Endothelial cell of umbilical vein (primary cell): Measurements from ENCODE around the gene NTN5. TPM values are rescaled to one million over a fixed set of nuclear protein-coding genes. Genes with fewer than 3 reads are reported as not detected.

Experiments used
- BruUV-seq: library from RNA; stranded (reverse); fragments of 400-500 nt; replicated peaks from 2 replicates; lab custom pipeline; 2021; lab: Mats Ljungman, UMichigan
- CTCF ChIA-PET: fragments of 300-600, 350-600 bp; sonication (Branson Sonifier 250); formaldehyde crosslinking; loops from one replicate; lab custom pipeline; 2021; ENCODE audit warnings: antibody characterized with exemption, inconsistent platforms; lab: Charles Lee
- POLR2A ChIA-PET: fragments of 300-600, 350-600 bp; sonication (Branson Sonifier 250); formaldehyde crosslinking; loops from one replicate; lab custom pipeline; 2021; ENCODE audit warnings: antibody characterized with exemption, inconsistent platforms; lab: Charles Lee
- DNase-seq: peaks from one replicate; pipeline ENCODE4 v3.0.0-alpha.2; 2011; ENCODE audit warnings: low read depth, low spot score
- FAIRE-seq: peaks from 2 replicates; lab custom pipeline; 2011; peaks lifted over from hg19 to GRCh38; lab: Jason Lieb, UNC
- H2AFZ ChIP-seq: 2 replicates; pipeline ENCODE4 v1.6.0; 2012; ENCODE audit warnings: low read depth, low read length, control low read depth, inconsistent platforms
- H3K27ac ChIP-seq: 2 replicates; pipeline ENCODE4 v1.5.1; 2011; ENCODE audit warnings: low read depth, mild to moderate bottlenecking, control low read depth, low read length, moderate library complexity; ENCODE audit not compliant: insufficient read depth
- H3K27me3 ChIP-seq, 2 experiments: 2 replicates each; pipeline versions ENCODE4 v1.6.0 to v1.6.1; 2011; ENCODE audit warnings: low read length in 2 of 2, mixed read lengths in 1 of 2; ENCODE audit not compliant: control insufficient read depth in 2 of 2, insufficient read depth in 2 of 2
- H3K36me3 ChIP-seq, 2 experiments: 2 replicates in 1 of 2; 3 replicates in 1 of 2; pipeline ENCODE4 v1.5.1; 2011; ENCODE audit warnings: low read length in 2 of 2, mild to moderate bottlenecking in 1 of 2, moderate library complexity in 1 of 2; ENCODE audit not compliant: control insufficient read depth in 2 of 2, insufficient read depth in 2 of 2; ENCODE audit errors: extremely low read depth in 1 of 2
- H3K4me1 ChIP-seq: 3 replicates; pipeline ENCODE4 v1.5.1; 2011; ENCODE audit warnings: mild to moderate bottlenecking, low read length; ENCODE audit not compliant: control insufficient read depth, insufficient read depth; ENCODE audit errors: extremely low read depth
- H3K4me2 ChIP-seq: 2 replicates; pipeline ENCODE4 v1.6.1; 2011; ENCODE audit warnings: low read length, control low read depth, mixed read lengths; ENCODE audit not compliant: insufficient read depth
- H3K4me3 ChIP-seq, 3 experiments: fragments of 200-600 bp in 1 of 3; sonication (generic), shearing (Covaris generic) in 1 of 3; replicated peaks in 1 of 3; 2 replicates each; pipeline ENCODE4 v1.5.1; 2011 to 2016; ENCODE audit warnings: control low read depth in 3 of 3, low read length in 3 of 3, mild to moderate bottlenecking in 2 of 3, inconsistent platforms in 1 of 3, low read depth in 1 of 3, moderate library complexity in 1 of 3; ENCODE audit not compliant: insufficient read depth in 1 of 3
- H3K79me2 ChIP-seq: 2 replicates; pipeline ENCODE4 v1.6.0; 2012; ENCODE audit warnings: low read length, inconsistent platforms; ENCODE audit not compliant: control insufficient read depth, insufficient read depth
- H3K9ac ChIP-seq: replicated peaks from 2 replicates; pipeline ENCODE3; 2011; ENCODE audit warnings: low read length, control low read depth; ENCODE audit not compliant: insufficient read depth; ENCODE audit errors: extremely low read depth
- H3K9me1 ChIP-seq: replicated peaks from 3 replicates; pipeline ENCODE4 v1.6.0; 2011; ENCODE audit warnings: mild to moderate bottlenecking, low read length; ENCODE audit not compliant: control insufficient read depth, insufficient read depth; ENCODE audit errors: extremely low read depth
- H3K9me3 ChIP-seq: replicated peaks from 2 replicates; pipeline ENCODE4 v1.5.1; 2012; ENCODE audit warnings: low read length, inconsistent platforms; ENCODE audit not compliant: control insufficient read depth, insufficient read depth
- H4K20me1 ChIP-seq: replicated peaks from 2 replicates; pipeline ENCODE3; 2011; ENCODE audit warnings: mild to moderate bottlenecking, low read length; ENCODE audit not compliant: control insufficient read depth, insufficient read depth; ENCODE audit errors: extremely low read depth
- EZH2 ChIP-seq: IDR thresholded peaks from 2 replicates; pipeline ENCODE4 v1.6.1; 2012; ENCODE audit warnings: borderline replicate concordance, low read depth, mild to moderate bottlenecking, moderate library complexity, low read length, inconsistent platforms; ENCODE audit not compliant: severe bottlenecking
- FOS ChIP-seq: IDR thresholded peaks from 2 replicates; pipeline ENCODE4 v1.6.1; 2011; ENCODE audit warnings: mild to moderate bottlenecking, low read length, moderate library complexity, borderline replicate concordance; ENCODE audit not compliant: insufficient read depth
- GATA2 ChIP-seq: IDR thresholded peaks from 2 replicates; pipeline ENCODE4 v1.7.0; 2011; ENCODE audit warnings: low read depth, mild to moderate bottlenecking, moderate library complexity, mixed read lengths, low read length; ENCODE audit not compliant: insufficient read length, insufficient read depth
- JUN ChIP-seq: IDR thresholded peaks from 2 replicates; pipeline ENCODE4 v1.6.1; 2011; ENCODE audit warnings: borderline replicate concordance, low read depth; ENCODE audit not compliant: insufficient read length, insufficient read depth
- MYC ChIP-seq: IDR thresholded peaks from one replicate; pipeline ENCODE4 v1.6.1; 2011; ENCODE audit warnings: mild to moderate bottlenecking, low read depth, low read length
- POLR2A ChIP-seq: IDR thresholded peaks from 2 replicates; pipeline ENCODE4 v1.6.1; 2012; ENCODE audit warnings: low read depth, mild to moderate bottlenecking, control low read depth, low read length
- POLR2AphosphoS5 ChIP-seq: IDR thresholded peaks from 2 replicates; pipeline ENCODE4 v1.6.1; 2012; ENCODE audit warnings: low read depth, mild to moderate bottlenecking, control low read depth, low read length, moderate library complexity; ENCODE audit not compliant: insufficient read depth
- dilution Hi-C: fragments of 300-500 bp; cut with MboI; formaldehyde crosslinking; loops from one replicate; pipeline ENCODE4 v1.15.0; 2019; ENCODE audit warnings: low sequenced_read_pairs; ENCODE audit not compliant: extremely low pct_ligation_motif_present
- intact Hi-C: fragments of 100-400 bp; cut with micrococcal nuclease; formaldehyde crosslinking; loops from one replicate; pipeline ENCODE4 v1.10.0; 2022
- polyA plus RNA-seq, 4 experiments: library from polyadenylated mRNA; depleted of rRNA in 3 of 4; stranded (reverse) in 3 of 4; unstranded in 1 of 4; fragments of >200 nt; gene quantifications; 2 replicates each; pipeline versions ENCODE4 v1.2.1 to v1.2.3, GENCODE V29; 2011 to 2012; ENCODE audit warnings: missing spikeins in 1 of 4
- total RNA-seq: library from RNA; stranded (reverse); gene quantifications from 2 replicates; pipeline ENCODE4 v1.2.3, GENCODE V29; 2021
- TF ChIP-seq, protein P1 (sequence below), 2 donors: IDR thresholded peaks; 1 replicate in 1 of 2; 2 replicates in 1 of 2; pipeline ENCODE4 v1.5.1; 2011; ENCODE audit warnings: low read length in 2 of 2, mild to moderate bottlenecking in 2 of 2, moderate library complexity in 2 of 2, control low read depth in 1 of 2, inconsistent platforms in 1 of 2, low read depth in 1 of 2; ENCODE audit not compliant: insufficient read depth in 1 of 2; ENCODE audit errors: extremely low read depth in 1 of 2
- TF ChIP-seq, protein P2 (sequence below): IDR thresholded peaks from 2 replicates; pipeline ENCODE4 v1.6.1; 2011; ENCODE audit not compliant: insufficient read depth, insufficient read length

Gene NTN5
- total and polyA plus RNA-seq, 2 donors (not counting 3 experiments of a cell fraction or from before 2014, with no cell fraction given) = 0.11 TPM; not detected in 1

DNA sequence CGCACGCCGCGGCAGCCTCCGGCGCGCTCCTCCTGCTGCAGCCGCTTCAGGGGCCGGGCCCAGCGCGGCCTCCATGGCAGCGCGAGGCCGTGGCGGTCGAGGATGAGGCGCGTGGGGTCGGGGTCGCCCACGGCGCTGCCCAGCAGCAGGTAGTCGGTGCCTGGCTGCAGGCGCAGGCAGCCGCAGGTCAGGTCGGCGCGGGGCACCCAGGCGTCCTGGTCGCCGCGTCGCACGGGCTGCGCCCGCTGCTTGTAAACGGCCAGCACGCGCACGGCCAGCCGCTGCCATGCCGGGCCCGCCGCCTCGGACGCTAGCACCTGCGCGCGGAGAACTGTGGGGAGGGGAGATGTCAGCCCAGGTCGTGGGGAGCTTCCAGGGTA is 11.1 kb downstream of the NTN5 start:
- H3K36me3 ChIP-seq = no peaks in the 10 kb centered on the region
- no peak overlapping the region for H3K9ac ChIP-seq
- H3K79me2 ChIP-seq = no peaks in the 10 kb centered on the region
- no peak for TF ChIP-seq MYC
- TF ChIP-seq, protein P1, sequence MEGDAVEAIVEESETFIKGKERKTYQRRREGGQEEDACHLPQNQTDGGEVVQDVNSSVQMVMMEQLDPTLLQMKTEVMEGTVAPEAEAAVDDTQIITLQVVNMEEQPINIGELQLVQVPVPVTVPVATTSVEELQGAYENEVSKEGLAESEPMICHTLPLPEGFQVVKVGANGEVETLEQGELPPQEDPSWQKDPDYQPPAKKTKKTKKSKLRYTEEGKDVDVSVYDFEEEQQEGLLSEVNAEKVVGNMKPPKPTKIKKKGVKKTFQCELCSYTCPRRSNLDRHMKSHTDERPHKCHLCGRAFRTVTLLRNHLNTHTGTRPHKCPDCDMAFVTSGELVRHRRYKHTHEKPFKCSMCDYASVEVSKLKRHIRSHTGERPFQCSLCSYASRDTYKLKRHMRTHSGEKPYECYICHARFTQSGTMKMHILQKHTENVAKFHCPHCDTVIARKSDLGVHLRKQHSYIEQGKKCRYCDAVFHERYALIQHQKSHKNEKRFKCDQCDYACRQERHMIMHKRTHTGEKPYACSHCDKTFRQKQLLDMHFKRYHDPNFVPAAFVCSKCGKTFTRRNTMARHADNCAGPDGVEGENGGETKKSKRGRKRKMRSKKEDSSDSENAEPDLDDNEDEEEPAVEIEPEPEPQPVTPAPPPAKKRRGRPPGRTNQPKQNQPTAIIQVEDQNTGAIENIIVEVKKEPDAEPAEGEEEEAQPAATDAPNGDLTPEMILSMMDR (IDR thresholded peaks at IDR 0.05; ENCODE audit: extremely low read depth in 1 of 2, insufficient read depth in 1 of 2, low read depth in 1 of 2, low read length in 2 of 2) = no peak
- TF ChIP-seq EZH2 = no peak
- no peak for TF ChIP-seq FOS
- TF ChIP-seq, protein P2, sequence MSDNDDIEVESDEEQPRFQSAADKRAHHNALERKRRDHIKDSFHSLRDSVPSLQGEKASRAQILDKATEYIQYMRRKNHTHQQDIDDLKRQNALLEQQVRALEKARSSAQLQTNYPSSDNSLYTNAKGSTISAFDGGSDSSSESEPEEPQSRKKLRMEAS = no peak
- TF ChIP-seq POLR2AphosphoS5 = no peak
- no peak for TF ChIP-seq POLR2A
- no peak for TF ChIP-seq JUN
- no peak for TF ChIP-seq GATA2
- H3K4me2 ChIP-seq = no peak overlapping the region
- DNase-seq (no peak), FAIRE-seq (no peak)
- H2AFZ ChIP-seq = no peak overlapping the region
- ChIA-PET POLR2A (no interaction called here), CTCF (no interaction called here)
- intact Hi-C loops (no loop called here), dilution Hi-C loops (no loop called here)
- H3K27ac ChIP-seq = no peak overlapping the region
- H3K9me3 ChIP-seq = no peaks in the 10 kb centered on the region
- H3K4me3 ChIP-seq = no peak overlapping the region
- no peaks in the 10 kb centered on the region for H4K20me1 ChIP-seq
- H3K27me3 ChIP-seq = peaks cover 0 to 2% of the 10 kb centered on the region in 2 experiments
- H3K4me1 ChIP-seq = peaks cover 2% of the 10 kb centered on the region
- no peaks in the 10 kb centered on the region for H3K9me1 ChIP-seq
- no TSS peak for BruUV-seq
